ENCODE data around the gene RASSF5. TPM values are rescaled to one million over a fixed set of nuclear protein-coding genes. Genes with fewer than 3 reads are reported as not detected.

RASSF5 gene
- total RNA-seq, 1 experiment from 2014 or later, result 0.75 TPM

DNA sequence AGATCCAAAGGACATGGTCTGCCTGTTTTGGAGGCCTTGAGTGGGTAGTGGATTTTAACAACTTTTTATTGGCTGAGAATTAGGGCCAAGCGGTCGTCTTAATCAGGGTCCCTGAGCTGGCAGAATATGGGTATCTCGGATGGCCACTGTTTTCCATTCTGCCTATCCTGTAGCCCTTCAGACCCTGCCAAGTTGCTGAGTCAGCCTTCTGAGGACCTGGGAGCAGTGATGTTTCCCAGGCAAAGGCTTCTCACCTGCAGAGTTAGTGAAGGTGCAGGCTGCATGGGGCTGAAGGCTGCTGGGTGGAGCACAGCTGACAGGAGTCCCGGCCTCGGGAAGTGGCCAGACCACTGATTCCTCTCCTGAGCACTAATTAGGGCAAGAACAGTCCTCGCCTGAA lies 11.4 kb downstream of the RASSF5 start:
- H3K9me3 ChIP-seq (ENCODE audit: low read depth, low read length, poor library complexity, severe bottlenecking), result no peaks in the 10 kb centered on the region
- BruUV-seq (replicated peaks), result no TSS peak
- H3K27me3 ChIP-seq (replicated peaks; ENCODE audit: insufficient read depth, low read depth, low read length, poor library complexity), result no peaks in the 10 kb centered on the region
- intact Hi-C loops (cut with micrococcal nuclease; ENCODE audit: unreplicated experiment), result no loop called here
- TF ChIP-seq, protein P1, sequence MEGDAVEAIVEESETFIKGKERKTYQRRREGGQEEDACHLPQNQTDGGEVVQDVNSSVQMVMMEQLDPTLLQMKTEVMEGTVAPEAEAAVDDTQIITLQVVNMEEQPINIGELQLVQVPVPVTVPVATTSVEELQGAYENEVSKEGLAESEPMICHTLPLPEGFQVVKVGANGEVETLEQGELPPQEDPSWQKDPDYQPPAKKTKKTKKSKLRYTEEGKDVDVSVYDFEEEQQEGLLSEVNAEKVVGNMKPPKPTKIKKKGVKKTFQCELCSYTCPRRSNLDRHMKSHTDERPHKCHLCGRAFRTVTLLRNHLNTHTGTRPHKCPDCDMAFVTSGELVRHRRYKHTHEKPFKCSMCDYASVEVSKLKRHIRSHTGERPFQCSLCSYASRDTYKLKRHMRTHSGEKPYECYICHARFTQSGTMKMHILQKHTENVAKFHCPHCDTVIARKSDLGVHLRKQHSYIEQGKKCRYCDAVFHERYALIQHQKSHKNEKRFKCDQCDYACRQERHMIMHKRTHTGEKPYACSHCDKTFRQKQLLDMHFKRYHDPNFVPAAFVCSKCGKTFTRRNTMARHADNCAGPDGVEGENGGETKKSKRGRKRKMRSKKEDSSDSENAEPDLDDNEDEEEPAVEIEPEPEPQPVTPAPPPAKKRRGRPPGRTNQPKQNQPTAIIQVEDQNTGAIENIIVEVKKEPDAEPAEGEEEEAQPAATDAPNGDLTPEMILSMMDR (conservative IDR thresholded peaks at IDR 0.05; ENCODE audit: low read depth, low read length), result no peak
- TF ChIP-seq EZH2 (IDR thresholded peaks at IDR 0.05; ENCODE audit: borderline replicate concordance, low read depth, low read length, poor library complexity, severe bottlenecking), result no peak
- no peak overlapping the region for H3K4me3 ChIP-seq (ENCODE audit: low read depth, low read length, poor library complexity, severe bottlenecking)
- no peak overlapping the region for H3K27ac ChIP-seq (ENCODE audit: low read depth, low read length, poor library complexity, severe bottlenecking)
- H3K4me1 ChIP-seq (ENCODE audit: insufficient read depth, low read length, poor library complexity, severe bottlenecking), result no peaks in the 10 kb centered on the region
- H3K36me3 ChIP-seq (ENCODE audit: insufficient read depth, low read length, poor library complexity, severe bottlenecking), result no peaks in the 10 kb centered on the region
- CTCF ChIA-PET, result interaction anchor here (0.6 kb wide), 1 partner anchor 665 kb away, joined by 3 read pairs; no protein-coding TSS in a partner anchor
- POLR2A ChIA-PET (ENCODE audit: low non-redundant PET), result no interaction called here
- no peak for DNase-seq (ENCODE audit: low spot score)

DNA sequence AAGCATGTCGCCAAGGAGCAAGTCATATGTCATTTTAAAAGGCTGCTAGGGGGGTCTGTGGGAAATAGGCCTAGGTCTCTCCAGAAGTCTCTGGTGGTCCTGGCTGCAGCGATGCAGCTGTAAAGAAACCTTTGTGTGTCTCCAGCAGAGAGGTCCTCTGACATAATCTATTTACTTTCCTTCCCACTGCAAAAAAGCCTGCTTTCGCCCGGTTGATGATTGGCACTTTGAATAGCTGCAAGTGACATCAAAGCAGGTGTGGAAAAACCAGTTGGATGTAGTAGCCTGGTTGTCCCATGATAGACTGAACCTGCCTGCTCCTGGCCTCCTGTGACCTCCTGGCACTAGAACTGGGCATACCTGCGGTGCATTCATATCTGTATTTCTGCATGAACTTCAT lies 13.8 kb downstream of the RASSF5 start:
- TF ChIP-seq, protein P1 (conservative IDR thresholded peaks at IDR 0.05; ENCODE audit: low read depth, low read length), result no peak
- TF ChIP-seq EZH2 (IDR thresholded peaks at IDR 0.05; ENCODE audit: borderline replicate concordance, low read depth, low read length, poor library complexity, severe bottlenecking), result no peak
- no peaks in the 10 kb centered on the region for H3K9me3 ChIP-seq (ENCODE audit: low read depth, low read length, poor library complexity, severe bottlenecking)
- no peaks in the 10 kb centered on the region for H3K4me1 ChIP-seq (ENCODE audit: insufficient read depth, low read length, poor library complexity, severe bottlenecking)
- no peak overlapping the region for H3K27ac ChIP-seq (ENCODE audit: low read depth, low read length, poor library complexity, severe bottlenecking)
- BruUV-seq (replicated peaks), result no TSS peak
- H3K36me3 ChIP-seq (ENCODE audit: insufficient read depth, low read length, poor library complexity, severe bottlenecking), result no peaks in the 10 kb centered on the region
- POLR2A ChIA-PET (ENCODE audit: low non-redundant PET), result no interaction called here
- DNase-seq (ENCODE audit: low spot score), result no peak
- intact Hi-C loops (cut with micrococcal nuclease; ENCODE audit: unreplicated experiment), result no loop called here
- H3K27me3 ChIP-seq (replicated peaks; ENCODE audit: insufficient read depth, low read depth, low read length, poor library complexity), result no peaks in the 10 kb centered on the region
- H3K4me3 ChIP-seq (ENCODE audit: low read depth, low read length, poor library complexity, severe bottlenecking), result no peak overlapping the region
- CTCF ChIA-PET, result no interaction called here

DNA sequence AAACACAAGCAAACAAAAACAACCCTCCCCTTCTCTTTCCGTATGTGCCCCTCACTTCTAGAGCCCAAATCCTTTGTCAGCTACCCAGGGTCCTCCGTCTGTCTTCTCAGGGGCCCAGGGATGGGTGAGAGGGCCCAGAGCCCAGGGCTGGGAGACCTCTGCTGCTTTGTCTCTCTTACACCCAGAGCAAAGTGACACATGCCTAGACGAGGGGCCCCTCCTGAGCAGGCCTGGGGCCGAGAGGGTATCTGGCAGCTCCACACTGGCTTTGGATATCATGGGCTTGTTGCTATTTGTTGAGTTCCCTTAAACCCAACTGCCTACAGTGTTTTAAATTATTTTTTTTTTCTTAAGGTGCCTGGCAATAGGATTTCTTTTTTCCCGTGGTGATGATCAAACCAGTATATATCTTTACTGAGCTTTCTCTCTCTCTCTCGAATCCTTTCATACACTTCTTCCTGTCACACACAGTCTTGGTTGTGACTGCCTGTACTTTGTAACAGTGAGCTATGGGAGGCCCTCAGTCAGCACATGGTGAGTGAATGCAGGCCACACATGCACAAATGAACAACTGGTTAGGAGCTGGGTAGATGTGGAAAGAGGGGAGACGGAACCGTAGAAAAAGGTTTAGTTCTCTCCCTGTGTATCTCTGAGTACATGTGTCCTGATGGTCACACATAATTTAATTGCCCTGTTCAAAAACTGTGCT lies 14.5 kb downstream of the RASSF5 start:
- Histone ChIP-seq H3K27ac (ENCODE audit: low read depth, low read length, poor library complexity, severe bottlenecking) (no peak overlapping the region), H3K4me3 (ENCODE audit: low read depth, low read length, poor library complexity, severe bottlenecking) (no peak overlapping the region), H3K4me1 (ENCODE audit: insufficient read depth, low read length, poor library complexity, severe bottlenecking) (no peaks in the 10 kb centered on the region), H3K36me3 (ENCODE audit: insufficient read depth, low read length, poor library complexity, severe bottlenecking) (no peaks in the 10 kb centered on the region), H3K9me3 (ENCODE audit: low read depth, low read length, poor library complexity, severe bottlenecking) (no peaks in the 10 kb centered on the region), H3K27me3 (replicated peaks; ENCODE audit: insufficient read depth, low read depth, low read length, poor library complexity) (no peaks in the 10 kb centered on the region)
- ChIA-PET CTCF (no interaction called here), POLR2A (ENCODE audit: low non-redundant PET) (no interaction called here)
- no TSS peak for BruUV-seq (replicated peaks)
- intact Hi-C loops (cut with micrococcal nuclease; ENCODE audit: unreplicated experiment), result no loop called here
- DNase-seq (ENCODE audit: low spot score), result no peak
- TF ChIP-seq, protein P1 (conservative IDR thresholded peaks at IDR 0.05; ENCODE audit: low read depth, low read length), result no peak
- TF ChIP-seq EZH2 (IDR thresholded peaks at IDR 0.05; ENCODE audit: borderline replicate concordance, low read depth, low read length, poor library complexity, severe bottlenecking), result no peak

All from A673 (cell line).